ENCODE measurements around the gene DNAI2. TPM values are rescaled to one million over a fixed set of nuclear protein-coding genes. Genes with fewer than 3 reads are reported as not detected.

DNAI2 gene
- total RNA-seq, 1 donor, result not detected

DNA sequence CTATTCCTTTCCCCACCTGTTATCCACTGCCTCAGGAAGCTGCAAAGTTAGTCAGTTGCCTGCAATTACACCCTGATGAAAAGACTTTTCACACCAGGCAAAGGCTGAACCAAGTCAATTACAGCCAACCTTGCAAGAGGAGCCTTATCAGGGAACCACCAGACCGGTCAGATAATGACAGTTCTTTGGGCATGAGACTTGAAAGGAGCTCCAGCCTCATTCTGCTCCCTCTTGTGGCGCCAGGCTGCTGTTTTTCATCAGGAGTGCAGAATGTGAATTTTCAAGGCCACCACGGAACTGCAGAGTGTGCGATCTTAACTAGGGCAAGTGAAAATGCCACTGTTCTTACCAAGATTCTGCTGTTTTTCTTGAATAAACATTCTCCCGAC, 22.5 kb downstream of the DNAI2 start:
- Histone ChIP-seq H2AFZ (ENCODE audit: low read length) (no peak overlapping the region), H3K27me3 (ENCODE audit: insufficient read depth, low read length) (no peaks in the 10 kb centered on the region), H3K27ac (ENCODE audit: low read depth, low read length) (no peak overlapping the region), H3K9me3 (ENCODE audit: low read depth, low read length) (no peaks in the 10 kb centered on the region), H3K79me2 (ENCODE audit: insufficient read depth, low read length) (no peaks in the 10 kb centered on the region), H3K36me3 (ENCODE audit: insufficient read depth, low read length) (no peaks in the 10 kb centered on the region), H3K4me2 (ENCODE audit: insufficient read depth, low read length) (no peak overlapping the region), H3K4me3 (ENCODE audit: insufficient read depth, low read length) (no peak overlapping the region), H3K4me1 (ENCODE audit: insufficient read depth, low read length) (no peaks in the 10 kb centered on the region), H4K20me1 (ENCODE audit: insufficient read depth, low read length) (no peaks in the 10 kb centered on the region)
- DNase-seq (ENCODE audit: insufficient read length, low spot score, missing footprints), result peak; percentile 64
- peak; percentile 60 for TF ChIP-seq CTCF (IDR thresholded peaks at IDR 0.05; ENCODE audit: extremely low read depth, low read depth, low read length)

DNA sequence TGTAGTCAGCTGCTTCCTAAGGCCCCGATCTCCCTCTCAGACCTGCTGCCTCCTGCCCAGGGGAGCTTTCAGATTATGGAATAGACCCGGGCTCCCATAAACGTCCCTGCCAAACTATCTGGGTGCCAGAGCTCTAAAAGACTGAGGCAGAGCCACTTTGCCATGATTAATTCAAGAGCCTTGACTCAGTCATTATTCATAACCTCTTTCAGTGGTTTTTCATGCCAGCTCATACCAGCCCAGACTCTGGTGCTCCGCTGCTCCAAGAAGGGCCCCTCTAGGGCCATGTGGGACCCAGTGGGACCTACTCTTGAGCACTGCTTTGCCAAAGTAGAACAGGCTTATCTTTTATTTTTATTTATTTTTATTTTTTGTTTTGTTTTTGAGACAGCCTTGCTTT, 23.9 kb downstream of the DNAI2 start:
- Histone ChIP-seq H3K4me2 (ENCODE audit: insufficient read depth, low read length) (no peak overlapping the region), H3K27ac (ENCODE audit: low read depth, low read length) (no peak overlapping the region), H3K79me2 (ENCODE audit: insufficient read depth, low read length) (no peaks in the 10 kb centered on the region), H4K20me1 (ENCODE audit: insufficient read depth, low read length) (no peaks in the 10 kb centered on the region), H3K4me3 (ENCODE audit: insufficient read depth, low read length) (no peak overlapping the region), H3K36me3 (ENCODE audit: insufficient read depth, low read length) (no peaks in the 10 kb centered on the region), H2AFZ (ENCODE audit: low read length) (no peak overlapping the region), H3K4me1 (ENCODE audit: insufficient read depth, low read length) (no peaks in the 10 kb centered on the region), H3K9me3 (ENCODE audit: low read depth, low read length) (no peaks in the 10 kb centered on the region), H3K27me3 (ENCODE audit: insufficient read depth, low read length) (no peaks in the 10 kb centered on the region)
- no peak for TF ChIP-seq CTCF (IDR thresholded peaks at IDR 0.05; ENCODE audit: extremely low read depth, low read depth, low read length)
- DNase-seq (ENCODE audit: insufficient read length, low spot score, missing footprints), result peak; percentile 86

- Histone ChIP-seq H3K4me2 (ENCODE audit: insufficient read depth, low read length) (no peak overlapping the region), H3K4me3 (ENCODE audit: insufficient read depth, low read length) (no peak overlapping the region), H3K27me3 (ENCODE audit: insufficient read depth, low read length) (no peaks in the 10 kb centered on the region), H3K9me3 (ENCODE audit: low read depth, low read length) (no peaks in the 10 kb centered on the region), H4K20me1 (ENCODE audit: insufficient read depth, low read length) (no peaks in the 10 kb centered on the region), H2AFZ (ENCODE audit: low read length) (no peak overlapping the region), H3K4me1 (ENCODE audit: insufficient read depth, low read length) (no peaks in the 10 kb centered on the region), H3K36me3 (ENCODE audit: insufficient read depth, low read length) (no peaks in the 10 kb centered on the region), H3K27ac (ENCODE audit: low read depth, low read length) (no peak overlapping the region), H3K79me2 (ENCODE audit: insufficient read depth, low read length) (no peaks in the 10 kb centered on the region)
- no peak for TF ChIP-seq CTCF (IDR thresholded peaks at IDR 0.05; ENCODE audit: extremely low read depth, low read depth, low read length)
- no peak for DNase-seq (ENCODE audit: insufficient read length, low spot score, missing footprints)
Observed at GRCh38 chr17:74298778-74299177, 24.7 kb downstream of the DNAI2 start.

- Histone ChIP-seq H3K4me1 (ENCODE audit: insufficient read depth, low read length) (no peaks in the 10 kb centered on the region), H3K9me3 (ENCODE audit: low read depth, low read length) (no peaks in the 10 kb centered on the region), H3K36me3 (ENCODE audit: insufficient read depth, low read length) (no peaks in the 10 kb centered on the region), H3K27ac (ENCODE audit: low read depth, low read length) (no peak overlapping the region), H4K20me1 (ENCODE audit: insufficient read depth, low read length) (no peaks in the 10 kb centered on the region), H3K4me3 (ENCODE audit: insufficient read depth, low read length) (no peak overlapping the region), H3K79me2 (ENCODE audit: insufficient read depth, low read length) (no peaks in the 10 kb centered on the region), H2AFZ (ENCODE audit: low read length) (no peak overlapping the region), H3K4me2 (ENCODE audit: insufficient read depth, low read length) (no peak overlapping the region), H3K27me3 (ENCODE audit: insufficient read depth, low read length) (no peaks in the 10 kb centered on the region)
- TF ChIP-seq CTCF (IDR thresholded peaks at IDR 0.05; ENCODE audit: extremely low read depth, low read depth, low read length), result no peak
- DNase-seq (ENCODE audit: insufficient read length, low spot score, missing footprints), result no peak
Observed at GRCh38 chr17:74299226-74300009, 25.4 kb downstream of the DNAI2 start.
